ENCODE data around the gene IRS1. TPM values are rescaled to one million over a fixed set of nuclear protein-coding genes. Genes with fewer than 3 reads are reported as not detected.

IRS1 gene
- total RNA-seq, 1 donor from 2014 or later = 19.8 TPM

DNA sequence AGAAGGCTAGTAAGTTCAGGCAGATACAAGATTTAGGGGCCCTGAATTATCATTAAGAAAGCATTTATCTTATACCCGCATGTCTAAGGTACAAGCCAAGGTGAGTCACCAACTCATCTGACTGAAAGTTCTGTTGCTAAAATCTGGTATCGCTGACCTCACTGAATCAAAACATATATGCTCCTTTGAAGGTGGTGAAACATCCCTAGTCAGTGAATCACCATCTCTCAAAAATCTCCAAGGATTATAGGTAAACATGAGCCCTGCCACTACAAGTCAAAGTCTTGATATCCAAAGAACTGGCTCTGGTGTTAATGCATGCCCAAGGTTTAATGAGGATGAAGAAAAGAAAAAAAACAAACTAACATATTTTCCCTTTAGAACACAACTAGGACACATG is 43.5 kb downstream of the IRS1 start:
- no peaks in the 10 kb centered on the region for H3K27me3 Mint-ChIP-seq (ENCODE audit: unreplicated experiment)
- no peak for DNase-seq (ENCODE audit: extremely low spot score, unreplicated experiment)
- TF ChIP-seq, protein P1, sequence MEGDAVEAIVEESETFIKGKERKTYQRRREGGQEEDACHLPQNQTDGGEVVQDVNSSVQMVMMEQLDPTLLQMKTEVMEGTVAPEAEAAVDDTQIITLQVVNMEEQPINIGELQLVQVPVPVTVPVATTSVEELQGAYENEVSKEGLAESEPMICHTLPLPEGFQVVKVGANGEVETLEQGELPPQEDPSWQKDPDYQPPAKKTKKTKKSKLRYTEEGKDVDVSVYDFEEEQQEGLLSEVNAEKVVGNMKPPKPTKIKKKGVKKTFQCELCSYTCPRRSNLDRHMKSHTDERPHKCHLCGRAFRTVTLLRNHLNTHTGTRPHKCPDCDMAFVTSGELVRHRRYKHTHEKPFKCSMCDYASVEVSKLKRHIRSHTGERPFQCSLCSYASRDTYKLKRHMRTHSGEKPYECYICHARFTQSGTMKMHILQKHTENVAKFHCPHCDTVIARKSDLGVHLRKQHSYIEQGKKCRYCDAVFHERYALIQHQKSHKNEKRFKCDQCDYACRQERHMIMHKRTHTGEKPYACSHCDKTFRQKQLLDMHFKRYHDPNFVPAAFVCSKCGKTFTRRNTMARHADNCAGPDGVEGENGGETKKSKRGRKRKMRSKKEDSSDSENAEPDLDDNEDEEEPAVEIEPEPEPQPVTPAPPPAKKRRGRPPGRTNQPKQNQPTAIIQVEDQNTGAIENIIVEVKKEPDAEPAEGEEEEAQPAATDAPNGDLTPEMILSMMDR (IDR thresholded peaks at IDR 0.05) = no peak
- H3K9me3 Mint-ChIP-seq (ENCODE audit: unreplicated experiment) = peaks cover 2% of the 10 kb centered on the region
- no peak overlapping the region for H3K27ac Mint-ChIP-seq (ENCODE audit: unreplicated experiment)
- H3K4me3 Mint-ChIP-seq (ENCODE audit: unreplicated experiment) = no peak overlapping the region
- no peaks in the 10 kb centered on the region for H3K36me3 Mint-ChIP-seq (ENCODE audit: unreplicated experiment)
- peaks cover 45% of the 10 kb centered on the region for H3K4me1 Mint-ChIP-seq (ENCODE audit: unreplicated experiment)

DNA sequence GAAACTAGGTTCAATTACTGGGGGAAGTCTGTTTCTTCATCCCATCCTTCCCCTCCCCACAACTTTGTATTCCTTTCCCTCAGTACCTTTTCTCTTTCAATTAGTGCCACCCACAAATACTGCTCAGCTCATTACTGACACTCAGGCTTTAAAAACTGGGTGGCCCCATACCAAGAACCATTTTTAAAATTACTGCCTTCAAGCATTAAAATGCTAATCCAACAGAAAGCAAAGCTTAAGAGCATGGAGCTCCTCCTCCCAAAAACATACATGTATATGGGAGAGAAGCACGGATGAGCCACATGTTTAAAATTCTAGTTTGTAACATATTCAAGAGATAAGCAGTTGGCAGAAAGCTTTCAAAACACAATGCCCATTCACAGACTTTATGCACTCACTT is 44.0 kb downstream of the IRS1 start:
- Mint-ChIP-seq H3K4me1 (ENCODE audit: unreplicated experiment) (peaks cover 42% of the 10 kb centered on the region), H3K27me3 (ENCODE audit: unreplicated experiment) (no peaks in the 10 kb centered on the region), H3K27ac (ENCODE audit: unreplicated experiment) (peak overlapping the region; percentile 43), H3K9me3 (ENCODE audit: unreplicated experiment) (no peaks in the 10 kb centered on the region), H3K4me3 (ENCODE audit: unreplicated experiment) (no peak overlapping the region), H3K36me3 (ENCODE audit: unreplicated experiment) (no peaks in the 10 kb centered on the region)
- TF ChIP-seq, protein P1 (IDR thresholded peaks at IDR 0.05) = no peak
- no peak for DNase-seq (ENCODE audit: extremely low spot score, unreplicated experiment)

DNA sequence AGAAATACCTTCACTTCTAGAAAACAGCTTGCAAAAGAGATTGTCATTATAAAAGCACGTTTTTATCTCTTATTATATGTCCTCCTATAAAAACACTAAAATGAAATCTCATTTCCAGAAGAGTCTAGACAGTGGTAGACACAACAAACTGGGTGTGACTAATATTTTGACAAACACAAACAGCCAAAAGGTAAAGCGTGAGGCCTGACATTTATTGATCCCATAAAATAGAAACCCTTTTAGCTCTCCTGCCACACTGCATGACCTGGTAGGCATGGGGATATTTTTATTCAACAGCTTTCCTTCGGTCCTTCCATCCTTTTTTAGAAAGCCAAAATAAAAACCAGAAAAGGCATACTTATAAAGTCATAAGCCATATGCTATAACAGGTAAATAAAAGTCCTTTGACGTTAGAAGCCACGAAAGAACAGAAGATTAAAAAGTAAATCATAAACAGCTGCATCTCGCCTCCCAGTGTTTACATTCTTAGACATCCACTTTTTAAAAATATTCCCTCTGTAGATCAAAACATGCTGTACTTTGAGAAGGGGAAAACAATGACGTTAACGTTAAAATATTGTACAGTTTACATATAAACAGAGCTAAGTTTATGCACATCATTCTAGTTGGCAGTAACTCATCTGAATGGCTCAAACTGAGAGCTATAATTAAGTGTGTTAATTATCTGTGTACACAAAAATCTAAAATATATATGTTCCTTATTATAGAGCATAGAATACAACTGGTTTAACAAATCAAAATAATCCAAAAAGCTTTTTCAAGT is 44.6 kb downstream of the IRS1 start:
- H3K27ac Mint-ChIP-seq (ENCODE audit: unreplicated experiment) = peak overlapping the region; percentile 43
- TF ChIP-seq, protein P1 (IDR thresholded peaks at IDR 0.05) = no peak
- no peaks in the 10 kb centered on the region for H3K9me3 Mint-ChIP-seq (ENCODE audit: unreplicated experiment)
- H3K27me3 Mint-ChIP-seq (ENCODE audit: unreplicated experiment) = no peaks in the 10 kb centered on the region
- DNase-seq (ENCODE audit: extremely low spot score, unreplicated experiment) = no peak
- H3K36me3 Mint-ChIP-seq (ENCODE audit: unreplicated experiment) = no peaks in the 10 kb centered on the region
- peaks cover 36% of the 10 kb centered on the region for H3K4me1 Mint-ChIP-seq (ENCODE audit: unreplicated experiment)
- no peak overlapping the region for H3K4me3 Mint-ChIP-seq (ENCODE audit: unreplicated experiment)

DNA sequence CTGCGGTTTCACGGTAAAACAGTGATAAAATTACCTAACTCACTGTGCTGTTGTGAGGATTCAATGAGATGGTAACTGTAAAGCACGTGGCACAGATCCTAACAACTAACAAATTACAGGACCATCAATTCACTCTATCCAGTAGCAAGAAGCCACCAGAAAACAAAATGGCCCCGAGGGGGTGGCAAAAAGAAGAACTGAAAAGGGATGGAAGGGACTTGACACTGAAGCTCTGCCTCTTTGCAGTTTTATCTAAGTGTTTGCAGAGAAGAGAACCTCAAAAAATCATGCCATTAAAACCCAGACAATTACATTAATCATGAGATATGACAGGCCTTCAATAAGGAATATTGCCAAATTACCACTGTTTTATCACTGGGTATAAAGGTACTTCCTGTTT is 46.7 kb downstream of the IRS1 start:
- H3K36me3 Mint-ChIP-seq (ENCODE audit: unreplicated experiment) = peaks cover 8% of the 10 kb centered on the region
- no peak for DNase-seq (ENCODE audit: extremely low spot score, unreplicated experiment)
- H3K27me3 Mint-ChIP-seq (ENCODE audit: unreplicated experiment) = no peaks in the 10 kb centered on the region
- no peak overlapping the region for H3K27ac Mint-ChIP-seq (ENCODE audit: unreplicated experiment)
- no peak overlapping the region for H3K4me3 Mint-ChIP-seq (ENCODE audit: unreplicated experiment)
- TF ChIP-seq, protein P1 (IDR thresholded peaks at IDR 0.05) = no peak
- peaks cover 22% of the 10 kb centered on the region for H3K4me1 Mint-ChIP-seq (ENCODE audit: unreplicated experiment)
- no peaks in the 10 kb centered on the region for H3K9me3 Mint-ChIP-seq (ENCODE audit: unreplicated experiment)

DNA sequence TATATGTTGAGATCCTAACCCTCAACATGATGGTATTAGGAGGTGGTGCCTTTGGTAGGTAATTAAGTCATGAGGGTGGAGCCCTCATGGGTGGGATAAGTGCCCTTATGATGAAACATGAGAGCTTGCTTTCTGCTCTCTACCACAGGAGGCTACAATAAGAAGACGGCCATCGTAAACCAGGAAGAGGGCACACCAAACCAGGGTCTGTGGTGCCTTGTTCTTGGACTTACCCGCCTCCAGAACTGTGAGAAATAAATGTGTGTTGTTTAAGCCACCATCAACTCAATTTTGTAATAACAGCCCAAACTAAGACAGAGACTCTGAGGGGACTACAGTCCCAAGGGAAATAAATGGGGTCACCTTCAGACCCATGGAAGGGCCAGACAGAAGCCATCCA is 52.3 kb downstream of the IRS1 start:
- no peak for DNase-seq (ENCODE audit: extremely low spot score, unreplicated experiment)
- Mint-ChIP-seq H3K36me3 (ENCODE audit: unreplicated experiment) (peaks cover 18% of the 10 kb centered on the region), H3K27ac (ENCODE audit: unreplicated experiment) (no peak overlapping the region), H3K4me1 (ENCODE audit: unreplicated experiment) (peaks cover 3% of the 10 kb centered on the region), H3K4me3 (ENCODE audit: unreplicated experiment) (no peak overlapping the region), H3K9me3 (ENCODE audit: unreplicated experiment) (no peaks in the 10 kb centered on the region), H3K27me3 (ENCODE audit: unreplicated experiment) (no peaks in the 10 kb centered on the region)
- TF ChIP-seq, protein P1 (IDR thresholded peaks at IDR 0.05) = no peak

All from osteocyte (in vitro differentiated cells).